Ovary (tissue), 3 donors: ENCODE results near the gene ABCA4.

Source experiments
- EP300 ChIP-seq: sonication (generic); formaldehyde crosslinking; IDR thresholded peaks from one replicate; pipeline ENCODE4 v1.6.1; 2017; ENCODE audit warnings: antibody characterized with exemption
- POLR2A ChIP-seq: fragments of 450-650 bp; IDR thresholded peaks from one replicate; pipeline ENCODE4 v1.6.1; 2017; ENCODE audit warnings: antibody characterized with exemption, mild to moderate bottlenecking, moderate library complexity
- TF ChIP-seq, protein P1 (sequence below), 3 donors: fragments of 450-650 bp in 2 of 3; fragments of 200-600 bp in 1 of 3; IDR thresholded peaks; one replicate each; pipeline versions ENCODE4 v1.5.1 to v1.8.0; 2016 to 2022; ENCODE audit warnings: antibody characterized with exemption in 3 of 3, mild to moderate bottlenecking in 1 of 3
- donor health status: DM: no; HTN: no; CAD: no.

DNA sequence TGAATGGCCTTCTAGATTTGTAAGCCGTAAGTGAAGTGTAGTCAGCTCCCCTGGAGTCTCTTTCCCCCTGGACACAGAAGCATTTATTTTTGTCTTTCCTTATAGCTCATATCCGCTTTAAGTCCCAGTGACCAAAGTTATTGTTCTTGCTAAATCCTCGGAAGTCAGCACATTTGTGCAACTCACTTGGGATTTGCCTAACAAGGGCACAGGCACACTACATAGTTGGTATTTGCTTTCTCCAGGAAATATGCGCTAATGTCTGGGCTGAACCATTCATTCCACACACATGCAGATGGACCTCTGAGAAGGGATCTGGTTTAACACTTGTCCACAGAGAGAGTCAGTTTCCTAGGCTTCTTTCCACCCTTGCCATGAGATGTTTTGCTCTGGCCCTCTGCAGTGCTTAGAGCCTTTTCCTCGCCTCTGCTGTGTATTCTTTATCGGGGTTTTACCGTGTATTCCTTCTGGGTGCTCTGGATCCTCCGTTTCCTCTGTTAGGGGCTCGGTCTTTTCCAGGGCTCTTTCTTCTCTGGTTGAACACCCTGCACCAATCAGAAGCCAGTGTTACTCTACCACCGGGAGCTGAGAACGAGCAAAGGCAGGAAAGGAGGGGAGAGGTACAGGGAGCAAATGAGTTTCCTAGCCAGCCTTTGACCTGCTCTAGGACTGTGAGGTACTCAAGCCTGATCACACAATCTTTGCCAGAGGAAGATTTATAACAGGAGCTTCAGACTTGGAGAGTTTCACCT lies 72.4 kb downstream of the ABCA4 start:
- TF ChIP-seq POLR2A (no peak), EP300 (no peak)
- TF ChIP-seq, protein P1, sequence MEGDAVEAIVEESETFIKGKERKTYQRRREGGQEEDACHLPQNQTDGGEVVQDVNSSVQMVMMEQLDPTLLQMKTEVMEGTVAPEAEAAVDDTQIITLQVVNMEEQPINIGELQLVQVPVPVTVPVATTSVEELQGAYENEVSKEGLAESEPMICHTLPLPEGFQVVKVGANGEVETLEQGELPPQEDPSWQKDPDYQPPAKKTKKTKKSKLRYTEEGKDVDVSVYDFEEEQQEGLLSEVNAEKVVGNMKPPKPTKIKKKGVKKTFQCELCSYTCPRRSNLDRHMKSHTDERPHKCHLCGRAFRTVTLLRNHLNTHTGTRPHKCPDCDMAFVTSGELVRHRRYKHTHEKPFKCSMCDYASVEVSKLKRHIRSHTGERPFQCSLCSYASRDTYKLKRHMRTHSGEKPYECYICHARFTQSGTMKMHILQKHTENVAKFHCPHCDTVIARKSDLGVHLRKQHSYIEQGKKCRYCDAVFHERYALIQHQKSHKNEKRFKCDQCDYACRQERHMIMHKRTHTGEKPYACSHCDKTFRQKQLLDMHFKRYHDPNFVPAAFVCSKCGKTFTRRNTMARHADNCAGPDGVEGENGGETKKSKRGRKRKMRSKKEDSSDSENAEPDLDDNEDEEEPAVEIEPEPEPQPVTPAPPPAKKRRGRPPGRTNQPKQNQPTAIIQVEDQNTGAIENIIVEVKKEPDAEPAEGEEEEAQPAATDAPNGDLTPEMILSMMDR (IDR thresholded peaks at IDR 0.05) = no peak
